PC-3 (cell line): ENCODE results near the gene CXCL5. TPM values are rescaled to one million over a fixed set of nuclear protein-coding genes. Genes with fewer than 3 reads are reported as not detected.
"Not testable (repeated sequence)": the region's sequence is repeated elsewhere in the genome, so short reads cannot be mapped to it uniquely, and the experiment has no call there.

Source experiments
- ATAC-seq: fragments of 200-7000 bp; cut with Tn5 transposase; 2 replicates; pipeline ENCODE4 v1.9.1; 2020; ENCODE audit warnings: mild to moderate bottlenecking, moderate library complexity
- BruUV-seq: library from RNA; stranded (reverse); fragments of 400-500 nt; replicated peaks from 2 replicates; lab custom pipeline; 2021; lab: Mats Ljungman, UMichigan
- CTCF ChIA-PET: fragments of 300-600 bp; sonication (Branson Sonifier 250); formaldehyde crosslinking; loops from one replicate; lab custom pipeline; 2022; ENCODE audit warnings: antibody characterized with exemption; lab: Charles Lee
- POLR2A ChIA-PET: fragments of 300-600 bp; sonication (Branson Sonifier 250); formaldehyde crosslinking; loops from one replicate; lab custom pipeline; 2022; ENCODE audit warnings: antibody characterized with exemption; ENCODE audit not compliant: unreplicated experiment; lab: Charles Lee
- DNase-seq: peaks from one replicate; pipeline ENCODE4 v3.0.0-alpha.2; 2015
- H2AFZ ChIP-seq: fragments of 300-600 bp; sonication (generic); 2 replicates; pipeline ENCODE4 v1.6.0; 2016; ENCODE audit warnings: antibody characterized with exemption, low read length
- H3F3A ChIP-seq: fragments of 300-600 bp; sonication (generic); one replicate; pipeline ENCODE4 v1.6.0; 2017; ENCODE audit warnings: antibody characterized with exemption, low read length, control low read depth, mild to moderate bottlenecking; ENCODE audit not compliant: unreplicated experiment
- H3K27ac ChIP-seq: fragments of 300-600 bp; sonication (generic); 2 replicates; pipeline ENCODE4 v1.5.1; 2016; ENCODE audit warnings: mild to moderate bottlenecking, low read length
- H3K27me3 ChIP-seq: fragments of 300-600 bp; sonication (generic); 2 replicates; pipeline ENCODE4 v1.6.1; 2016; ENCODE audit warnings: low read length, mixed read lengths
- H3K36me3 ChIP-seq: fragments of 300-600 bp; sonication (generic); 2 replicates; pipeline ENCODE4 v1.6.1; 2016; ENCODE audit warnings: low read depth, mixed run types, low read length, mixed read lengths
- H3K4me1 ChIP-seq: fragments of 300-600 bp; sonication (generic); 2 replicates; pipeline ENCODE4 v1.5.1; 2016; ENCODE audit warnings: low read length; ENCODE audit not compliant: insufficient read depth
- H3K4me2 ChIP-seq: fragments of 300-600 bp; sonication (generic); 2 replicates; pipeline ENCODE4 v1.6.0; 2016; ENCODE audit warnings: low read length
- H3K4me3 ChIP-seq: fragments of 300-600 bp; sonication (generic); 2 replicates; pipeline ENCODE4 v1.5.1; 2016; ENCODE audit warnings: mild to moderate bottlenecking, low read length, mixed read lengths
- H3K79me2 ChIP-seq: fragments of 300-600 bp; sonication (generic); 2 replicates; pipeline ENCODE4 v1.6.1; 2017; ENCODE audit warnings: low read length, mixed read lengths
- H3K9ac ChIP-seq: fragments of 300-600 bp; sonication (generic); 2 replicates; pipeline ENCODE4 v1.6.0; 2016; ENCODE audit warnings: mild to moderate bottlenecking, low read length
- H3K9me2 ChIP-seq: fragments of 300-600 bp; sonication (generic); replicated peaks from 2 replicates; pipeline ENCODE4 v1.6.1; 2016; ENCODE audit warnings: mixed run types, low read length, mixed read lengths
- H3K9me3 ChIP-seq: fragments of 300-600 bp; sonication (generic); 2 replicates; pipeline ENCODE4 v1.6.1; 2016; ENCODE audit warnings: low read length, mixed read lengths
- H4K20me1 ChIP-seq: fragments of 300-600 bp; sonication (generic); 2 replicates; pipeline ENCODE4 v1.6.1; 2016; ENCODE audit warnings: low read length, mixed read lengths
- EZH2 ChIP-seq: fragments of 300-600 bp; sonication (generic); IDR thresholded peaks from one replicate; pipeline ENCODE4 v1.6.1; 2017; ENCODE audit warnings: antibody characterized with exemption, mild to moderate bottlenecking, low read length; ENCODE audit not compliant: unreplicated experiment
- EZH2phosphoT487 ChIP-seq: fragments of 300-600 bp; sonication (generic); IDR thresholded peaks from 2 replicates; pipeline ENCODE4 v1.6.1; 2018; ENCODE audit warnings: mild to moderate bottlenecking, antibody characterized with exemption, low read length, borderline replicate concordance
- intact Hi-C: fragments of 100-400 bp; cut with micrococcal nuclease; formaldehyde crosslinking; loops from 2 replicates; pipeline ENCODE4 v1.9.0; 2023
- total RNA-seq: library from RNA; depleted of rRNA; stranded (reverse); fragments of >200 nt; gene quantifications from 2 replicates; pipeline ENCODE4 v1.2.3, GENCODE V29; 2014
- TF ChIP-seq, protein P1 (sequence below): fragments of 300-600 bp; sonication (generic); conservative IDR thresholded peaks from 2 replicates; pipeline ENCODE4 v1.5.1; 2017; ENCODE audit warnings: antibody characterized with exemption, low read depth, mild to moderate bottlenecking, low read length

The CXCL5 gene
- total RNA-seq, 1 experiment from 2014 or later: 0.55 TPM

DNA sequence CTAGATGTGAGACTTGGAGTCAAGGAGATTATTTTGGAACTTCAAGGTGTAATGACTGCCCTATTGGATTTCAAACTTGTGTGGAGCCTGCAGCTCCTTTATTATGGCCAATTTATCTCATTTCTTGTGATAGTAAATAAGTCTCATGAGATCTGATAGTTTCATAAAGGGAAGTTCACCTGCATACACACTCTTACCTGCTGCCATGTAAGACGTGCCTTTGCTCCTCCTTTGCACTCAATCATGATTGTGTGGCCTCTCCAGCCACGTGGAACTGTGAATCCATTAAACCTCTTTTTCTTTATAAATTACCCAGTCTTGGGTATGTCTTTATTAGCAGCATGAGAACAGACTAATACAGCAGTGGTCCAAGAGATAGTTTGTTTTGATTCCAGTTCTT lies 35.8 kb downstream of the CXCL5 start:
- Histone ChIP-seq H3K4me1 (no peaks in the 10 kb centered on the region), H3K9me2 (no peaks in the 10 kb centered on the region), H3K79me2 (no peaks in the 10 kb centered on the region), H2AFZ (no peak overlapping the region), H3K36me3 (no peaks in the 10 kb centered on the region), H3K4me2 (no peak overlapping the region), H3K4me3 (no peak overlapping the region), H3K27ac (no peak overlapping the region), H3K9ac (no peak overlapping the region), H3F3A (no peaks in the 10 kb centered on the region), H3K9me3 (no peaks in the 10 kb centered on the region), H3K27me3 (no peaks in the 10 kb centered on the region), H4K20me1 (no peaks in the 10 kb centered on the region)
- ChIA-PET POLR2A (no interaction called here), CTCF (no interaction called here)
- ATAC-seq: no peak
- BruUV-seq: no TSS peak
- intact Hi-C loops: no loop called here
- no peak for DNase-seq
- TF ChIP-seq EZH2 (no peak), EZH2phosphoT487 (no peak)
- TF ChIP-seq, protein P1, sequence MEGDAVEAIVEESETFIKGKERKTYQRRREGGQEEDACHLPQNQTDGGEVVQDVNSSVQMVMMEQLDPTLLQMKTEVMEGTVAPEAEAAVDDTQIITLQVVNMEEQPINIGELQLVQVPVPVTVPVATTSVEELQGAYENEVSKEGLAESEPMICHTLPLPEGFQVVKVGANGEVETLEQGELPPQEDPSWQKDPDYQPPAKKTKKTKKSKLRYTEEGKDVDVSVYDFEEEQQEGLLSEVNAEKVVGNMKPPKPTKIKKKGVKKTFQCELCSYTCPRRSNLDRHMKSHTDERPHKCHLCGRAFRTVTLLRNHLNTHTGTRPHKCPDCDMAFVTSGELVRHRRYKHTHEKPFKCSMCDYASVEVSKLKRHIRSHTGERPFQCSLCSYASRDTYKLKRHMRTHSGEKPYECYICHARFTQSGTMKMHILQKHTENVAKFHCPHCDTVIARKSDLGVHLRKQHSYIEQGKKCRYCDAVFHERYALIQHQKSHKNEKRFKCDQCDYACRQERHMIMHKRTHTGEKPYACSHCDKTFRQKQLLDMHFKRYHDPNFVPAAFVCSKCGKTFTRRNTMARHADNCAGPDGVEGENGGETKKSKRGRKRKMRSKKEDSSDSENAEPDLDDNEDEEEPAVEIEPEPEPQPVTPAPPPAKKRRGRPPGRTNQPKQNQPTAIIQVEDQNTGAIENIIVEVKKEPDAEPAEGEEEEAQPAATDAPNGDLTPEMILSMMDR: no peak

GRCh38 chr4:73959041-73959440 lies 39.4 kb downstream of the CXCL5 start:
- H3K27ac ChIP-seq, POLR2A ChIA-PET, H3K9ac ChIP-seq, H3K4me1 ChIP-seq, H3K9me2 ChIP-seq, H3K4me3 ChIP-seq, H3K9me3 ChIP-seq, intact Hi-C loops, H4K20me1 ChIP-seq, ATAC-seq, CTCF ChIA-PET, H3K36me3 ChIP-seq, H3K27me3 ChIP-seq, H3K79me2 ChIP-seq, BruUV-seq, DNase-seq, H2AFZ ChIP-seq, H3K4me2 ChIP-seq, H3F3A ChIP-seq: not testable (repeated sequence)

DNA sequence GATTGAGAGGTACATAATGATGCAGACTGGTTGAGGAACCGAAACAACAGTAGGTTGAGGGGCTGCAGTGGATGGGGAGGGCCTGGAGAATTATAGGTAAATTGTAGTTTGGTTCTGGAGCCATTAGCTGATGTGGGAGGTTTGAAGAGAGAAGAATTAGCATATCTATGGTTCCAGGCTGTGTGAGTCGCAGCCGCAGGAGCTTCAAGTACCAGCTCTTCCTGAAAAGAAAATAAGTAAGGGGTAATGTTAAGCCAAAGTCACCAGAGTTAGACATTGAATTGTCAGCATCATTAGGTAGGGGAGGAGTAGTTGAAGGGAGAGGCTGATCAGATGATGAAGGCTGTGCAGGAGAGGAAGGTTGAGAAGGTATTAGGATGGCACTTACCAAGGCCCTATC lies 46.1 kb downstream of the CXCL5 start:
- intact Hi-C loops: no loop called here
- POLR2A ChIA-PET: no interaction called here
- no peak for ATAC-seq
- Histone ChIP-seq H3K36me3 (no peaks in the 10 kb centered on the region), H4K20me1 (no peaks in the 10 kb centered on the region), H3F3A (no peaks in the 10 kb centered on the region), H3K27me3 (no peaks in the 10 kb centered on the region), H3K4me2 (no peak overlapping the region), H2AFZ (no peak overlapping the region), H3K27ac (no peak overlapping the region), H3K4me1 (no peaks in the 10 kb centered on the region), H3K9me2 (no peaks in the 10 kb centered on the region), H3K9me3 (no peaks in the 10 kb centered on the region), H3K4me3 (no peak overlapping the region), H3K79me2 (no peaks in the 10 kb centered on the region), H3K9ac (no peak overlapping the region)
- CTCF ChIA-PET: no interaction called here
- TF ChIP-seq, protein P1: no peak
- TF ChIP-seq EZH2phosphoT487 (no peak), EZH2 (no peak)
- no TSS peak for BruUV-seq
- DNase-seq: no peak

- H2AFZ ChIP-seq, H3K9me3 ChIP-seq, POLR2A ChIA-PET, DNase-seq, H3K27ac ChIP-seq, ATAC-seq, H3K36me3 ChIP-seq, H3K27me3 ChIP-seq, H3K9me2 ChIP-seq, CTCF ChIA-PET, H3K4me3 ChIP-seq, H3K4me1 ChIP-seq, H3F3A ChIP-seq, intact Hi-C loops, H3K9ac ChIP-seq, H4K20me1 ChIP-seq, H3K79me2 ChIP-seq, H3K4me2 ChIP-seq, BruUV-seq: not testable (repeated sequence)
Observed at GRCh38 chr4:73950376-73950920, 48.0 kb downstream of the CXCL5 start.
